Measurements from ENCODE around the gene SAE1. TPM values are rescaled to one million over a fixed set of nuclear protein-coding genes. Genes with fewer than 3 reads are reported as not detected.
A peak's percentile ranks its signal among the peaks of the same experiment; 100 is the strongest.
"Not testable (repeated sequence)": the region's sequence is repeated elsewhere in the genome, so short reads cannot be mapped to it uniquely, and the experiment has no call there.

Gene SAE1
- total RNA-seq, 1 experiment from 2014 or later: 314 TPM

GRCh38 chr19:47247308-47247990 lies 116.8 kb downstream of the SAE1 start:
- BruUV-seq (replicated peaks): no TSS peak
- DNase-seq (ENCODE audit: low spot score): peak; percentile 83
- H3K27ac ChIP-seq (ENCODE audit: low read depth, low read length, poor library complexity, severe bottlenecking): no peak overlapping the region
- no peaks in the 10 kb centered on the region for H3K36me3 ChIP-seq (ENCODE audit: insufficient read depth, low read length, poor library complexity, severe bottlenecking)
- intact Hi-C loops (cut with micrococcal nuclease; ENCODE audit: unreplicated experiment): loop anchor here (10.0 kb wide), 2 partner anchors 93 to 393 kb away; partner anchors contain the start of gene AP2S1
- no peak for TF ChIP-seq EZH2 (IDR thresholded peaks at IDR 0.05; ENCODE audit: borderline replicate concordance, low read depth, low read length, poor library complexity, severe bottlenecking)
- TF ChIP-seq CTCF (conservative IDR thresholded peaks at IDR 0.05; ENCODE audit: low read depth, low read length): peak; percentile 97
- H3K9me3 ChIP-seq (ENCODE audit: low read depth, low read length, poor library complexity, severe bottlenecking): no peaks in the 10 kb centered on the region
- peaks cover 15% of the 10 kb centered on the region for H3K4me1 ChIP-seq (ENCODE audit: insufficient read depth, low read length, poor library complexity, severe bottlenecking)
- ChIA-PET POLR2A (ENCODE audit: low non-redundant PET) (interaction anchor here (0.6 kb wide), 1 partner anchor 26 kb away, joined by 20 read pairs; no protein-coding TSS in a partner anchor), CTCF (interaction anchor here (1.1 to 1.4 kb wide), 2 partner anchors 9 to 37 kb away, joined by 4 read pairs; partner anchors contain the start of gene CCDC9)
- H3K4me3 ChIP-seq (ENCODE audit: low read depth, low read length, poor library complexity, severe bottlenecking): no peak overlapping the region
- no peaks in the 10 kb centered on the region for H3K27me3 ChIP-seq (replicated peaks; ENCODE audit: insufficient read depth, low read depth, low read length, poor library complexity)

GRCh38 chr19:47253016-47253415 lies 122.4 kb downstream of the SAE1 start:
- H3K9me3 ChIP-seq (ENCODE audit: low read depth, low read length, poor library complexity, severe bottlenecking); DNase-seq (ENCODE audit: low spot score); intact Hi-C loops (cut with micrococcal nuclease; ENCODE audit: unreplicated experiment); CTCF ChIA-PET; POLR2A ChIA-PET (ENCODE audit: low non-redundant PET); H3K4me1 ChIP-seq (ENCODE audit: insufficient read depth, low read length, poor library complexity, severe bottlenecking); H3K4me3 ChIP-seq (ENCODE audit: low read depth, low read length, poor library complexity, severe bottlenecking); H3K36me3 ChIP-seq (ENCODE audit: insufficient read depth, low read length, poor library complexity, severe bottlenecking); H3K27me3 ChIP-seq (replicated peaks; ENCODE audit: insufficient read depth, low read depth, low read length, poor library complexity); BruUV-seq (replicated peaks): not testable (repeated sequence)
- H3K27ac ChIP-seq (ENCODE audit: low read depth, low read length, poor library complexity, severe bottlenecking): peak overlapping the region; percentile 59

GRCh38 chr19:47253467-47253881 lies 122.8 kb downstream of the SAE1 start:
- no peak for TF ChIP-seq CTCF (conservative IDR thresholded peaks at IDR 0.05; ENCODE audit: low read depth, low read length)
- TF ChIP-seq EZH2 (IDR thresholded peaks at IDR 0.05; ENCODE audit: borderline replicate concordance, low read depth, low read length, poor library complexity, severe bottlenecking): no peak
- BruUV-seq (replicated peaks): no TSS peak
- intact Hi-C loops (cut with micrococcal nuclease; ENCODE audit: unreplicated experiment): no loop called here
- peak overlapping the region; percentile 59 for H3K27ac ChIP-seq (ENCODE audit: low read depth, low read length, poor library complexity, severe bottlenecking)
- no peak overlapping the region for H3K4me3 ChIP-seq (ENCODE audit: low read depth, low read length, poor library complexity, severe bottlenecking)
- DNase-seq (ENCODE audit: low spot score): peak; percentile 76
- POLR2A ChIA-PET (ENCODE audit: low non-redundant PET): no interaction called here
- H3K4me1 ChIP-seq (ENCODE audit: insufficient read depth, low read length, poor library complexity, severe bottlenecking): peaks cover 7% of the 10 kb centered on the region
- H3K36me3 ChIP-seq (ENCODE audit: insufficient read depth, low read length, poor library complexity, severe bottlenecking): peaks cover 1% of the 10 kb centered on the region
- no peaks in the 10 kb centered on the region for H3K27me3 ChIP-seq (replicated peaks; ENCODE audit: insufficient read depth, low read depth, low read length, poor library complexity)
- H3K9me3 ChIP-seq (ENCODE audit: low read depth, low read length, poor library complexity, severe bottlenecking): no peaks in the 10 kb centered on the region
- CTCF ChIA-PET: interaction anchor here (1.2 kb wide), 1 partner anchor 9 kb away, joined by 4 read pairs; no protein-coding TSS in a partner anchor
